M059J (cell line): ENCODE results near the gene KRTAP4-12. TPM values are rescaled to one million over a fixed set of nuclear protein-coding genes. Genes with fewer than 3 reads are reported as not detected.
A peak's percentile ranks its signal among the peaks of the same experiment; 100 is the strongest.
"Not testable (repeated sequence)": the region's sequence is repeated elsewhere in the genome, so short reads cannot be mapped to it uniquely, and the experiment has no call there.

Experiments used
- DNase-seq: peaks from one replicate; pipeline ENCODE4 v3.0.0-alpha.2; 2012; ENCODE audit warnings: low read depth
- total RNA-seq: library from RNA; depleted of rRNA; stranded (reverse); fragments of >200 nt; shearing (Covaris generic); gene quantifications from 2 replicates; pipeline ENCODE4 v1.2.3, GENCODE V29; 2014

KRTAP4-12 gene
- total RNA-seq, 1 experiment from 2014 or later = not detected

DNA sequence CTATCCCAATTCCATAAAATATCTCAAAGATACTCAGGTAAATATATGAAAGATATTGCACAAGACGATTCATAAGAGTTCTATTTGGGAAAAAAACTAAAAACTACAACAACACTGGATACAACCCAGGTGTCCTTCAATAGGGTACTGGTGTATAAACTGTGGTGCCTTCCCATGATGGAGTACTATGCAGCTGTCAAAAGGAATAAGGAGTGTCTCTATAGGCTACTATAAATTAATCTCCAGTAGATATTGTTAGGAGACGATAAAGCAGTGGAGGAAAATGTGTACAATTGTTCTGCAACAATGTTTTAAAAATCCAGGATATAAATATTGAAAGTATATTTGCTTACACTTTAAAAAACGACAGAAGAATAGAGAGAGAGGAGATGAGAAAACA is 2.4 kb upstream of the KRTAP4-12 start:
- no peak for DNase-seq

DNA sequence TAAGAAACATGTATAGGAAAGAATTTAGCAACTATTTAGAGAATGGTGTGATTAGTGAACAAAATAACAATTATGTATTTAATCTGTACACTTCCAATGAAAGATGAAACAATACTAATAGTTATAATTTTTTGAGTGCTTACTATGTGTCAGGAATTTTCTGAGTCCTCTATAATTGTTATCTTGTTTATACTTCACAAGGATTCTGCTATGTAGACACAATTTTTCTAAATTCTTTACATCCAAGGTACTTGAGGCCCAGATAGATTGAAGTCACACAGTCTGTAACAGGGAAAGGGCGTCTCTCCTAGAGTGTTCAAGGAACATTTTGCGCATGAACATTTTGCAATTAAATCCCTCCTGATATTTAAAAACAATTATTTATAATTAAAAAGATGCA is 1.1 kb upstream of the KRTAP4-12 start:
- no peak for DNase-seq

- DNase-seq = not testable (repeated sequence)
Measured at GRCh38 chr17:41123292-41123990, 541 bp downstream of the KRTAP4-12 start.

DNA sequence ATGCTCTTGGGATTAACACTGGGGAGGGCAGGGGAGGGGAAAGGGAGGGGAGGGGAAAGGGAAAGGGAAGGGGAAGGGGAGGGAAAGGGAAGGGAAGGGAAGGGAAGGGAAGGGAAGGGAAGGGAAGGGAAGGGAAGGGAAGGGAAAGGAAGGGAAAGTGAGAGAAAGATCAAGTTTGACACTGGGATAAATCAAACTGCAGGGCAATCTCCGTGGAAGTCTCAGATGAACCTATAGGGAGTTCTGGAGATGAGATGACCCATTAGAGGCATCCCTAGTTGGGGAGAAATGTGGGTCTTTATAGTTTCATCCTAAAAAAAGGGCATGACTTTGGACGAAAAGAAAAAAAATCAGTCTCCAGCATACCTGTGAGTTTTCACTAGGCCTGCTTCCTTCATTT is 2.2 kb downstream of the KRTAP4-12 start:
- DNase-seq = no peak

- not testable (repeated sequence) for DNase-seq
Measured at GRCh38 chr17:41119696-41120690, 4.0 kb downstream of the KRTAP4-12 start.

- DNase-seq = no peak
Measured at GRCh38 chr17:41118721-41119120, 5.3 kb downstream of the KRTAP4-12 start.

DNA sequence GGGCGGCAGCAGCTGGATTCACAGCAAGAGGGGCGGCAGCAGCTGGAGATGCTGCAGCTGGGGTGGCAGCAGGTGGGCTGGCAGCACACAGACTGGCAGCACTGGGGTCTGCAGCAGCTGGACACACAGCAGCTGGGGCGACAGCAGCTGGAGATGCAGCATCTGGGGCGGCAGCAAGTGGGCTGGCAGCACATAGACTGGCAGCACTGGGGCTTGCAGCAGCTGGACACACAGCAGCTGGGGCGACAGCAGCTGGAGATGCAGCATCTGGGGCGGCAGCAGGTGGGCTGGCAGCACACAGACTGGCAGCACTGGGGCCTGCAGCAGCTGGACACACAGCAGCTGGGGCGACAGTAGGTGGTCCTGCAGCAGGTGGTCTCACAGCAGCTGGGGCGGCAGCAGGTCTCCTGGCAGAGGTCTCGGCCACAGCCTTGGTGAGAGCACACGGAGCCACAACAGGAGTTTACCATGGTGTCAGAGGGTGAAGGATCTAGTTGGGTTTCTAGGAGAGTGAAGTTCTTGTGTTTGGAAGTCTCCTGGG is 6.1 kb downstream of the KRTAP4-12 start, which contains the start of gene KRTAP4-11:
Gene KRTAP4-11 (minus strand): TSS at position 528 of the 541 bp plus-strand sequence. CDS start 58 bp downstream, at position 470.
- DNase-seq = not testable (repeated sequence)

DNA sequence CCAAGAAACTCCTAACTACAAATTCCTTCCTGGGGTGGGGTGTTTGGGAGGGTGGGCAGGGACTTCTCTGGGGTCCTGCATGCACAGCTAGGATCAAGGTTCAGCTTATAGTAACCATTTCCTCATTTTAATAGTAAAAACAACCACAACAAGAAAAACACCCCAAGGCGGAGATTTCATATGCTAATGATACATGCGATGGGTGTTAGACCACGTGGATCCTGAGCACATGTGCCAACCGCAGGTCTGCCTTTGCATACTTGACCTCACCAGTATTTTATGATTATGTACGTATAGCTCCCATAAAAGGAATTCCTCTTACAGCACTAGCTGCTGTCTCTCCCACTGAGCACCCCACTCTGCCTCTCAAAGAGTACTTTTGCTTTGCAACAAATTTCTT is 7.7 kb downstream of the KRTAP4-12 start:
- no peak for DNase-seq

- no peak for DNase-seq
Measured at GRCh38 chr17:41111151-41111885, 12.7 kb downstream of the KRTAP4-12 start.

- not testable (repeated sequence) for DNase-seq
Measured at GRCh38 chr17:41108728-41109386, 15.1 kb downstream of the KRTAP4-12 start.

DNA sequence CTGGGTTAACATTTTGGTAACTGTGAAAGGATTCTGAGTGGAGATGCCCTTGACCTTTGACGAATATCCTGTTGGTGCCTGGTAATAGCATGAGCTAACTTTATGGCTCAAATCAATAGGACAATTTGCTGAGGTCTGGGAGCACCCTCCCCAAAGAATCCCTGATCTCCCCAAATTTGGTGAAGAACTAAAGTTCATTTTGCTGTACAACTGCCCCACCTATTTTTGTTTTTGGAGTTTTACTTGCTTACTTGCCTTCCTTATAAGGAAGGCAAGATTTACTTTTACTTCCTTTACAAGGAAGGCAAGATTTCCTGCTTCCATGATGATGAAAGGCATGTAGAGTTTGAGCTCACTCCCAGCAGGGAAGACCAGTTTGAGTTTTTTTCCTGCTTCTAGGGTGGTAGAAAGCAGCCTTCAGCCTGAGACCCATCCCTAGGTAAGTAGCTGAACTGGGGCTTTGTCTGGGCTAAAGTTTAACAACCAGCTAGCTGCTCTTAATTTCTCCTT is 16.0 kb downstream of the KRTAP4-12 start:
- no peak for DNase-seq

DNA sequence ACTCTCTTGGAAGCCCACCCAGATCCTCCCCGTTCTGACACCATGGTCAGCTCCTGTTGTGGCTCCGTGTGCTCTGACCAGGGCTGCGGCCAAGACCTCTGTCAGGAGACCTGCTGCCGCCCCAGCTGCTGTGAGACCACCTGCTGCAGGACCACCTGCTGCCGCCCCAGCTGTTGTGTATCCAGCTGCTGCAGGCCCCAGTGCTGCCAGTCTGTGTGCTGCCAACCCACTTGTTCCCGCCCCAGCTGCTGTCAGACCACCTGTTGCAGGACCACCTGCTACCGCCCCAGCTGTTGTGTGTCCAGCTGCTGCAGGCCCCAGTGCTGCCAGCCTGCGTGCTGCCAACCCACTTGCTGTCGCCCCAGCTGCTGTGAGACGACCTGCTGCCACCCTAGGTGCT is 18.6 kb downstream of the KRTAP4-12 start, which contains the start of gene KRTAP4-9:
Gene KRTAP4-9 (plus strand): TSS at position 43 of the 400 bp plus-strand sequence. CDS start 0 bp downstream, at position 43.
- DNase-seq = not testable (repeated sequence)

DNA sequence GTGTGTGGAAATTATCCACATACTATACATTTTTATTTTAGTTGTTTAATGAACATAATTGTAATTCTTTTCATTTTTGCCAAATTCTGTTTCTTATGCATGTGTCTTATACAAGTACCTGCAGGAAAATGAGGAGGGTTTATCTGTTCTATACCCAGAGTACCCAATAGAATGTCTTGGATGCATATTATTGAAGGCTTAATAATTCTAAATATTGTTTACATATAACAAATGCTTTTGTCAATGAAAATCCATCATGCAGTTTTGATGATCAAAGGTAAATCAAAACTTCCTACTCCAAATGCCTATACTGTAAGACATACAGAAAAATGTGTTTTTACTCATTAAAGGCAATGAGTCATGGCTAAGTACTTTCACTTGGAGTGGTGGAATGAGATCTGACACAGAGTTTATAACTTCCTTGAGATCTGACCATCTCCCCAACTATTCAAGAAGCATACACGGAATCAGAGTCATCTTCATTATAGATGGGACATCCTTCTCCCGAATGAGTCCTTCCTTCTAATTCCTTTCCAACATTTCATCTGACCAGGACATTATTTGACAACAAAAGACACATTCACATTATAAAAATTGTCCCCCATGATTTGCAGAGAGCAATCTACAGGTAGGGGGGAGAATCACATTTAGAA is 19.5 kb downstream of the KRTAP4-12 start:
- peak; percentile 75 for DNase-seq

DNA sequence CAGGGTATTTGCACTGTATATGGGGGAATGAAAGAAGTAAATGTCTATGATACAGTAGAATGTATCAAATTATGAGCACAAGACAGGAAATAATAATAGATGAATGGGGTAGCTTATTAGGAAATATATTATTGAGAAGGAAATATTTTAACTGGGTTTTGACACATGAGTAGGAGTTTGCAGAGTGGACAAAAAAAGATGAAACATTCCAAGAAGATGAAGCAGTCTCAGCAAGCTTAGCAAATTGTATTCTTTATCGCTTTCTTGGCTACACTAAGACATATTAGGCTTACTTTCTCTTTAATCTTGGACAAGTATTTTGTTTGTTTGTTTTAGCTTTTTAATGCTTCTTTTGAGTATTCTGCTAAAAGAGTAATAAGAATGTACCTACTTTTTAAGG is 20.1 kb downstream of the KRTAP4-12 start:
- no peak for DNase-seq

- DNase-seq = no peak
Measured at GRCh38 chr17:41101586-41102259, 22.3 kb downstream of the KRTAP4-12 start, which contains the start of gene KRTAP4-16. Gene KRTAP4-16 (minus strand): TSS chr17:41102209. CDS start chr17:41102209, 0 bp downstream.

DNA sequence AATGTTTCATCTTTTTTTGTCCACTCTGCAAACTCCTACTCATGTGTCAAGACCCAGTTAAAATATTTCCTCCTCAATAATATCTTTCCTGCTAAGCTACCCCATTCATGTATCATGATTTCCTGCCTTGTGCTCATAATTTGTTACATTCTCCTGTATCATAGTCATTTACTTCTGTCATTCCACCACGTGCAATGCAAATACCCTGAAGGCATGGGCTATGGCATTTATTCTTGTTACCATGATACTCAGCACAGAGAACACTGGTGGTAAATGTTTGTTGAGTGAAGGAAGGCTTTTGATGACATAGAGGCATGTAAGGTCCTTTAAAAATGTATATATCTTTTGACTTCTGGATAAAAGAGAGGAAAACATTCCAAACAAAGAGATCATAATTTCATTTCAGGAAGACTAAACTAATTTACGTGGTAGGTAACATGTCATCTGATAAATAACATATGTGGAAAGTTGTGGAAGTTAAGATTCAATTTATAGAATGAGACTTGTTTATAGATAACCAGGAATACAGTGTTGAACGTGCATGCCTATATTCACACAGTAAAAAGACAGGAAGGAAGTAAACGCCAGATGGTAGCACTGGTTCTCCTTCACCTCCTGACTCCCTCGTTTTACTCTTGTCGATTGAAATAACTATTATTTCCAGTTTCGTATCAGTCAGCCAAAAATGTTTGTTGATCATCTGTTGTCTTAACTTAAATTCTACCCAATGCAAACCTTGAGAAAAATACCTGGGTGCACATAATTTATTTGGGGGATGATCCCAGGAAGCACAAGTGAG is 24.1 kb downstream of the KRTAP4-12 start:
- peak; percentile 91 for DNase-seq

GRCh38 chr17:41098481-41098880 is 25.5 kb downstream of the KRTAP4-12 start:
- DNase-seq = peak; percentile 79

- peak; percentile 17 for DNase-seq
Measured at GRCh38 chr17:41098042-41098441, 25.9 kb downstream of the KRTAP4-12 start, which contains the start of gene KRTAP4-8. Gene KRTAP4-8 (minus strand): TSS chr17:41098142. CDS start chr17:41098084, 58 bp downstream.
